ENCODE data around the gene FAM193A. TPM values are rescaled to one million over a fixed set of nuclear protein-coding genes. Genes with fewer than 3 reads are reported as not detected.
A peak's percentile ranks its signal among the peaks of the same experiment; 100 is the strongest.
"Not testable (repeated sequence)": the region's sequence is repeated elsewhere in the genome, so short reads cannot be mapped to it uniquely, and the experiment has no call there.

FAM193A gene
- total RNA-seq, 1 donor = 36.9 TPM

DNA sequence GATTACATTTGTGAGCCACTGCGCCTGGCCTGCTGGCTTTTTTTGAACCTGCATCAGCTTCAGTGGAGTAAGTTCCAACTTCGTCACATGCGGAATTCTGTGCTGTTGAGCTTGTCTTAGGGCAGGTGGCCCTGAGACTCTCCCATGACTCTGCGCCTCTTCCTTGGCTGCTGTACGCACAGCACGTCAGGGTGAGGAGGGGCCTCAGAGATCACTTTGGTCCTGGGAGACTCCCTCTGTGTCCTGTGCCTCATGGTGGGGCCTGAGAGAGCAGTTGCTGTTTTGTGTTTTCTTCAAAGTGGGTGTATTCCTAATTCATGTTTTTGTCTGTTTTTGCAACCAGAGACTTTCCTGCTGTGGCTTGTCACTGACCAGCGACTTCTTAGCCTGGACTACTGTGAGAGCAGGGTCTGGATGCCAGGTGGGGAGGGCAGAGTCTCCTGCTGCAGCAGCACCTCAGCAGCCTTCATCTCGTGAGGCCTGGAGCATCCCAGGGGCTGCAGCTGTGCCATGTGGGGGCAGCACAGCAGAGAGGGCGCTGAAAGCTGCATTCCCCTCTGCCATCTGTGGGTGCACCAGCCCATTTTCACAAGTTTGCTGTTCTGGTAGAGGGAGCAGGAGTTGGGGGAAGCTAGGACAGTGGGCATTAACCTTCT, 111.8 kb downstream of the FAM193A start:
- DNase-seq (ENCODE audit: low read depth in 2 of 3, low spot score in 2 of 3) = no peak

DNA sequence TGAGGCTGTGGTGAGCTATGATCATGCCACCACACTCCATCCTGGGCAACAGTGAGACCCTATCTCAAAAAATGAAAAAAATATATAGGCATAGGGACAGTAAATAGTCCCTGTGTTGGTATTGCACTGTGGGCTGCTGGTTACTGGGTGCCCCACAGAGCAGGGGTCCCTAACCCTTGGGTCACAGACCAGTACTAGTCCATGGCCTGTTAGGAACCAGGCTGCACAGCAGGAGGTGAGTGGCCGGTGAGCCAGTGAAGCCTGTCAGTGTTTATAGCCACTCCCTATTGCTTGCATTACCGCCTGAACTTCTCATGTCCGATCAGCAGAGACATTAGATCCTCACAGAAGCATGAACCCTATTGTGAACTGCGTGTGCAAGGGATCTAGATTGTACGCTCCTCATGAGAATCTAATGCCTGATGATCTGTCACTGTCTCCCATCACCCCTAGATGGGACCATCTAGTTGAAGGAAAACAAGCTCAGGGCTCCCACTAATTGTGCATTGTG, 113.2 kb downstream of the FAM193A start:
- no peak for DNase-seq (ENCODE audit: low read depth in 2 of 3, low spot score in 2 of 3)

DNA sequence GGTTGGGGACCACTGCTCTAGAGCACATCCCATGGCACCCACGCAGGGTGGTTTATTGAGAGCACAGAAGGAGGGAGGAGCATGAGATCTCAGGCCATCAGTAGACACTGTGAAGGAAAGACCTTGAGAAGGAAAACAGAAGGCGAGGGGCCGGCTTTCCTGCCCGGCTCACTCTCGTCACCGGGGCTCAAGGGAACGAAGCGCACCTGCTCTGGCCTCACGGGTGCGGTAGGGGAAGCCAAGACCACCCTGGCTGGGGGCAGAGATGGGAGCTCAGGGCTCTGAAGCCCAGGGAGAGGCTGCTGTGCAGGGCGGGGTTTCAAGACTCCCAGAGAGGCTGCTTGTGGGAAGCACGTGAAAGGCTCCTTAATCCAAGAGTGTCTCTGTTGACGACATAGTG, 113.8 kb downstream of the FAM193A start:
- no peak for DNase-seq (ENCODE audit: low read depth in 2 of 3, low spot score in 2 of 3)

DNA sequence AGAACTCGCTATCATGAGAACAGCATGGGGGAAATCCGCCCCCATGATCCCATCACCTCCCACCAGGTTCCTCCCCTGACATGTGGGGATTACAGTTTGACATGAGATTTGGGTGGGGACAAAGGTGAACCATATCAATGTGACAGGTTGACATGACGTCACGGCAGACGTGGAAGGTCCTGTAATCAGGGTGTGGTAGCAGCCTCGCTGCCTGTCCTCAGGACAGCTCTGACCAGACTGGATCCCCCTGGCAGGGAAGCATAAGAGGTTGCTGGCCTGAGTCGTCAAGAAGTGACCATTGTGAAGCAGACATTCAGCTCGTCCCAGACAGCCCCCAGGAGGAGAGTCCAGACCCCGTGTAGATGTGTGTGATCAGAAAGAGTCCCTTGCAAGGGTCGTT, 115.1 kb downstream of the FAM193A start:
- no peak for DNase-seq (ENCODE audit: low read depth in 2 of 3, low spot score in 2 of 3)

DNA sequence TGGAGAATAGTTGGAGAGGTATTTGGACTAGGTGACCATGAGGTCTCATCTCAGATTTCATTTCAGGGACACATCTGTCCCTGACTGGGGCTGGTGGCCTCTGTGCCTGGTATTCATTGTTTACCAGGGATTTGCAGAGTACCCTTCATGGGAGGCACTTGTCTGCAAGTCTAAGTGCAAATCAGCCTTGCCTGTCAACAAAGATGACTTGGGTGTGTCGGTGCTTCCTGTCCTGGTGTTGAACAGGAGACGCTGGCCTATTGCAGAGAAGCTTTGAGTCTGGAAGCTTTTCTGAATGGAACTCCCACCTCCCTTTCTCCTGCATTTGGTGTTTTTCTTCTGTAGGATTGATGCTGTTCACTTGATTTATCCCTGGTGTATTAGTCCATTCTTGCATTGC, 115.6 kb downstream of the FAM193A start:
- no peak for DNase-seq (ENCODE audit: low read depth in 2 of 3, low spot score in 2 of 3)

DNA sequence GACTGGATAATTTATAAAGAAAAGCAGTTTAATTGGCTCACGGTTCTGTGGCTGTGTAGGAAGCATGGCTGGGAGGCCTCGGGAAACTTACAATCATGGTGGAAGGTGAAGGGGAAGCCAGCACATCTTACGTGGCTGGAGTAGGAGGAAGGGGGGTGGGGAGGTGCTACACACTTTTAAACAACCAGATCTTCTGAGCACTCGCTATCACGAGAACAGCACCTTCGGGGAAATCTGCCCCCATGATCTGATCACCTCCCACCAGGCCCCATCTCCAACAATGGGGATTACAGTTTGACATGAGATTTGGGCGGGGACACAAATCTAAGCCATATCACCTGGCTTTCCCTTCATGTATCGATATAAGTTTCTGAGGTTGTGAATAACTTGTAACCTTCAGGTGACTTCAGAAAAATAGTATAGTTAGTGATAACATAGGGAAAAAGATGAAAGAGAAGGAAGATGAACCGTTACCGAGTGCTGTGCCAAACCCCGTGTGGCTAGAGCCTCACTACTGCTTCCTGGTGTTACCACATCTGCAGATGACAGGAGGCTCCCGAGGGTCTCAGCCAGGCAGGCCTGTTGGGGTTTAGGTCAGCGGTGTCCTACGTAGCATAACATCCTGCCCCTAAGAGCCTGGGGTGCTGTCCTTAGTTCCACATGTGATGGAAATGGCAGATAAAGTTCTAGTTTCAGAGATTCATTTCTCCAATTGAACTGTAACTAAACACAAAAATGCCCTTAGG, 116.1 kb downstream of the FAM193A start:
- DNase-seq (ENCODE audit: low read depth in 2 of 3, low spot score in 2 of 3) = peak in 2 of 3 donors; percentile 17 to 44

DNA sequence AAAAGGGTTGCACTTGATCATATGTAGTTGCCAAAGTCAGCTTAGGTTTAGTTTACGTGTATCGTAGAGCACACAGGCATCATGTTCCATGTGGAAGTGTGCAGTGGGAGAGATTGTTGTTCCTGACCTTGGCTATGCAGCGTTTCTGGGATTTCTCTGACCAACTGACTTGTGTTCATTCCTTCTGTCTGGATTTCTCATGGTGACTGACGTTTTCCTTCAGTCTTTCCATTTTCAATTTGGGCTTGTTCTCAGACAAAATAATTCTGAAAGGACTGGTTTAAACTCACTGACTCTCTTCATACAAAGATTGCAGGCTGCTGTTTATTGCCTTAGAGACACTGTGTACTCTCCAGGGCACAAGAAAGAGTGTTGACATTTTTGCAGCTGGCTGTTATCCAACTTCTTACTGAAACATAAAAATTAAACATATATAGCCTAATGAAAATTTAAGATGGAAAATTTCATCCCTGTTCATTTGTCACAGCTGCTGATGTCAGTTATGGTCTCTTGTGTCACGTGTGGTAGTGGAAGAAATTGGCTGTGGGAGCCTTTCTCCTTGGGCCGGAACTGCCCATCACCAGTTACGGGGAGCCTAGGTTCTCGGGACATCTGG, 124.3 kb downstream of the FAM193A start:
- DNase-seq (ENCODE audit: low read depth in 2 of 3, low spot score in 2 of 3) = no peak

DNA sequence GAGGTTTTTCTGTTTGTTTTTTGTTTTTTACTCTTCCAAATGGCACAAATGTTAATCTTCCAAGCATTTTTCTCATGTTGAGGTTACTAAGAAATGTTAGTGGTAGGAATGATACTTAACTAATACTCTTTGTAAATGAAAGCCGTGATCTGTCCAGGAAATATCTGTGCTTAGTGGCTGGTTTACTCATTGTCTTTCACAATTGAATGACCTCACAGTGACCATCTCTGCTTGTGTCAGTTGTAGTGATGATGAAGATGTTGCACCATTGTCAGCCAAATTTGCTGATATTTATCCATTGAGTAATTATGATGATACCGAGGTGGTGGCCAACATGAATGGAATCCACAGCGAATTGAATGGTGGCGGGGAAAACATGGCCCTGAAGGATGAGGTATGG, 126.2 kb downstream of the FAM193A start:
- DNase-seq (ENCODE audit: low read depth in 2 of 3, low spot score in 2 of 3) = no peak

DNA sequence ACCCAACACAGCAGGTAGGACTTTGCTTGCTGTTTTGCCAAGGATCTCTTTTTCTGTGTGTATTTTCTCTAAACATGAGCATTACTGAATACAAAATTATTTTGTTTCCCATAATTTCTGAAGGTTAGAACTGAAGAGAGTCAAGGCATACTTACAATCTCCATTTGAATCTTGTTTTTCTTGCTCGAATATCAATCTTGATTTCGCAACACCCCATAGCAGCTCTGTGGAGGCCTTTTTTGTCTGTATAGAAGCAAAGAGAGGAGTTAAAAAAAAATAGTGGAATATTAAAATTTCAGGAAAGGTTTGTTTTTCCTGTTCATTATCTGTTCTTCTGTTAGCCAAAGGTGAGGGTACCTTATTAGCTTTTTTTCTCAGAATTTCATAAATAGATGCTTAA, 126.8 kb downstream of the FAM193A start:
- no peak for DNase-seq (ENCODE audit: low read depth in 2 of 3, low spot score in 2 of 3)

DNA sequence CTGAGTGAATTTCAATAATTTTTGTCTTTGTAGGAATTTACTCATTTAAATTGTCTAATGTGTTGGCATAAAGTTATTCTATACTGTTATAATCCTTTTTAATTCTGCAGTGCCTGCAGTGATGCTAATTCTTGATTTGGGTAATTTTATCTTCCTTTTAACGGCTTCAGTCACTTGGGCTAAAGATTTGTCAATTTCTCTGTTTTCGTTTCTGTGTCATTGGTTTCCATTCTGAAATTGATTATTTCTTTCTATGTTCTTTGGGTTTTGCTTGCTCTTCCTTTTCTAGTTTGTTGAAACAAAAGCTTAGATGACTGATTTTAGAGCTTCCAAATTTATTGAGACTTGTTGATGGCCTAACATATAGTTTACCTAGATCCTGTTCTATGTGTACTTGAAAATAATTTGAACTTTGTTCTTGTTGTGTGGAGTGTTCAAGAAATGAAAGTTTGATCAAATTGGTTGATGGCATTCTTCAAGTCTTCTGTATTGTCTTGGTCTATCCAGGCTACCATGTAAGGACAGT, 130.3 kb downstream of the FAM193A start:
- no peak for DNase-seq (ENCODE audit: low read depth in 2 of 3, low spot score in 2 of 3)

DNA sequence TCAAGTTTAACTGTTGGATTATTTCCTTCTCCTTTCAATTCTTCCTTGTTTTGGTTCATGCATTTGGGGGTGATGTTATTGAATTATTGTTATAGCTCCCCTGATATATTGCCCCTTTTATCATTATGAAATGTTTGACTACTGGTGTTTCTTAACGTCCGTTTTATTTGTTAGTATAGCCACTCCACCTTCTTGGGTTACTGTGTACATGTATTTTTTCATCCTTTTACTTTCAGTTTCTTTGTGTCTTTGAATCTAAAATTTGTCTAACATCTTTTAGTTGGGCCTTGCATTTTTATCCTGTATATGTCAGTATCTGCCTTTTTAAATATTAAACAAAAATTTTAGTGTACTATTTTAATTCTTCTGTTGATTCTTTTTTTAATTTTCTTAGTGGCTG, 131.0 kb downstream of the FAM193A start:
- peak in 1 of 3 donors; percentile 9 for DNase-seq (ENCODE audit: low read depth in 2 of 3, low spot score in 2 of 3)

DNA sequence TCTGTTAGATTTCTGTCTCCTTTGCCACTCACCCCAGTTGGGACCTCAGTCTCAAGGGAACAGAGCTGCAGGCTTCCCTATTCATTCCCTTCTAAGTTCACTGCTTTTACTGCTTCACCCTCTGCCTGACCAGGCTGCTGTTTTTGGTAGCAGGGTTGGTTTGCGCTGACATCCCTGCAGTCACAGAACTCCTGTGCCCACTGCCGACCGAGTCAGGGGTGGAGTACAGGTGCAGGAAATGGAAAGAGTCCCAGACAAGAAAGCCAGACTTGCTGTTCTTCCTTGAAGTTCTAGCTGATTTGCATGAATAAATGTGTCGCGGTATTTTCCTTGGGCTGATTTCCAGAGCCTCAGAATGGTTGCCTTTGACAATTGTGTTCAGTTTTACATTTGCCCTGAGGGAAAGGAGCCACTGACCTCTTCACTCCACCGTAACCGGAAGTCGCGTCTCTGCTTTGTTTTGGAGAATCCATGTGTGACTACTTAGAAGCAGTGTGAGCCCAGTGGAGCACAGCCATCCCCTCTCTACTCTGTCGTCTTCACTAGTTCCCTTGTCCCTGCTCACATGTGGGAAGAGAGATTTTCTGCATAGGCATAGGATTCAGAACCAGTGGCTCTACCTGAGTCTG, 134.9 kb downstream of the FAM193A start:
- no peak for DNase-seq (ENCODE audit: low read depth in 2 of 3, low spot score in 2 of 3)

DNA sequence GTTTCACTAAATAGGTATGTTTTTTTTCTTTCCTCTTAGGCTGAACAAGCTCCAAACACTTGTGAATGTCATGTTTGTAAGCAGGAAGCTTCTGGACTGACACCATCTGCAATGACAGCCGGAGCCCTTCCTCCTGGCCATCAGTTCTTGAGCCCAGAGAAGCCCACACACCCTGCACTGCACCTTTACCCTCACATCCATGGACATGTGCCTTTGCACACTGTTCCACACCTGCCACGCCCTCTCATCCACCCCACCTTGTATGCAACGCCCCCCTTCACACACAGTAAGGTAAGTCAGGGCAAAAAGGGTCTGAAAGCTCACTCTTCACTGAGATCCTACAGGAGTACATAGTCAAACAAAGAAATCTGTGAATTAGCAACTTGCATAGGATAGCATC, 135.6 kb downstream of the FAM193A start:
- DNase-seq (ENCODE audit: low read depth in 2 of 3, low spot score in 2 of 3) = no peak

DNA sequence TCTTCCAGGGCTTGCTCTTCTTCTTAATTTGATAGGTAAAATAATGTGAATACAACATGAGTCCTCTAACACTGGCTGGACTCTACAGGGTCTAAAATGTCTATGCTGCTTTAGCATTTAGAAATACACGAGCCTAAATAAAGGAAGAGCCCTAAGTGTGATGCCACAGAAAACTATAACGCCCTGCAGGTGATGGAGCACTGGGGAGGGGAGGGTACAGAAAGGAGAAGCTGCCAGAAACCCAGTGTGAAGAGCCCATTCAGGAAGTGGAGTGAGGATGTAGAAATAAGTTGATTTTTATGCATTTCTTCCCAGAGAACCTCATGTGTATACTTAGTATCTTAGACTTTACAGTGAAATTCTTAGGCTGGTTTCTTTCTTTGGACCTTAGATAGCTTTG, 136.3 kb downstream of the FAM193A start:
- DNase-seq (ENCODE audit: low read depth in 2 of 3, low spot score in 2 of 3) = peak in 1 of 3 donors; percentile 13

DNA sequence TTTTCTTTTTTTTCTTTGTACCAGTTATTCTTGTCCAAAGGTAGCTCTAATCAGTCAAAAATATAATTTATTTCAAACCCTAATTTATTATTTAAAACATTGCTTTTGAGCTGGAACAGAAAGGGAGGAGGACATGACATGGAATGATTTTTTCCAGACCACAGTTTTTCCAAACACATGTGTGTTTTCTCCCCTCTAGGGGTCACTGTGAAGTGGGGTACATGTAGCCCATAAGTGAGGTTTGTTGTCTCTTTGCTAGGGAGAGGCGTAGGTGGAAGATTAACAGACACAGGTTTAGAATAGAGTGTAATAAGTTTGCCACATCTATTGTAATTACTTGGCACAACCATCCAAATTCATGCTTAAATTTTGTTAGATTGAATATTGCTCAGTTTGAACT, 136.7 kb downstream of the FAM193A start:
- DNase-seq (ENCODE audit: low read depth in 2 of 3, low spot score in 2 of 3) = no peak

DNA sequence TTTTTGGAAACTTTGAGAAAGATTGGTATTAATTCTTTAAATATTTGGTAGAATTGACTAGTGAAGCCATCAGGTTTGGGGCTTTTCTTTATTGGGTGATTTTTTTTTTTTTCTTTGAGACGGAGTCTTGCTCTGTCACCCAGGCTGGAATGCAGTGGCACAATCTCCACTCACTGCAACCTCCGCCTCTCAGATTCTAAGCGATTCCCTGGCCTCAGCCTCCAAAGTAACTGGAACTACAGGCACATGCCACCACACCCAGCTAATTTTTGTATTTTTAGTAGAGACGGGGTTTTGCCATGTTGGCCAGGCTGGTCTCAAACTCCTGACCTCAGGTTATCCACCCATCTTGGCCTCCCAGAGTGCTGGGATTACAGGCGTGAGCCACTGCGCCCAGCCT, 143.3 kb downstream of the FAM193A start:
- not testable (repeated sequence) for DNase-seq (ENCODE audit: low read depth in 2 of 3, low spot score in 2 of 3)

DNA sequence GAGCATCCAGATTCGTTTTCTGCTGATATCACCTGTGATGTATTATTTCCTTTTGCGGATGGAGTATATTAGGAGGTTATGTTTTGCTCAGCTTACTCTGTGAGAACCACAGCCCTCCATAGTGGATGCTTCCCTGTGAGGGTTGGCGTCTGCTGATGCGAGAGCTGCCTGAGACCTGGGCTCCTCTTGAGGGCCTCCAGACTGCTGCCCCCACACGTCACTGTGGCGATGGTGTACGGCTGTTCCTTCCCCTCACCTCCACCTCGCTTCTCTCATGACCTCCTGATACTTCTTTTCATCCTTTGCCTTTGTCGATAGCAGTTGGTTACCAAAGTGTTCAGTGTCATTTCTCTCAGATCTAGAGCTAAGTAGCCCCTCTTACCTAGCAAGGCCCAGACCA, 148.0 kb downstream of the FAM193A start:
- DNase-seq (ENCODE audit: low read depth in 2 of 3, low spot score in 2 of 3) = no peak

DNA sequence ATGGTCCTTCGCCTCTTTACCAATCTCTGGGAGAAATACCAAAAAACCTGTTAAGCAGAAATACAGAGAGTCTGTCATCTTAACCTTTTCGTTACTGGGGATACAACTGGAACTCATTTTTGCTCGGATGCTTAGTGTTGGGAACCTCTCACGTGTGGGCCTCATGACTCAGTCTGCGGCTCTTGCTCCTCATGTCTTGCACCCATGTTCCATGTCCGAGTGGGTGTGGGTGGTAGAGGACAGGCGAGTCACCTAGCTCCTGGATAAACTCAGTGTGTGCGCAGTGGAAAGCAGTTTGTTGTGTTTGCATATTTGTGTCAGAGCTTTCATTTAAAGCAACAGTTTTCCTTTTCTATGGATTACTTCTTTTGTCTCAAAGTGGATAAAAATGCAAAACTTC, 149.1 kb downstream of the FAM193A start:
- DNase-seq (ENCODE audit: low read depth in 2 of 3, low spot score in 2 of 3) = no peak

DNA sequence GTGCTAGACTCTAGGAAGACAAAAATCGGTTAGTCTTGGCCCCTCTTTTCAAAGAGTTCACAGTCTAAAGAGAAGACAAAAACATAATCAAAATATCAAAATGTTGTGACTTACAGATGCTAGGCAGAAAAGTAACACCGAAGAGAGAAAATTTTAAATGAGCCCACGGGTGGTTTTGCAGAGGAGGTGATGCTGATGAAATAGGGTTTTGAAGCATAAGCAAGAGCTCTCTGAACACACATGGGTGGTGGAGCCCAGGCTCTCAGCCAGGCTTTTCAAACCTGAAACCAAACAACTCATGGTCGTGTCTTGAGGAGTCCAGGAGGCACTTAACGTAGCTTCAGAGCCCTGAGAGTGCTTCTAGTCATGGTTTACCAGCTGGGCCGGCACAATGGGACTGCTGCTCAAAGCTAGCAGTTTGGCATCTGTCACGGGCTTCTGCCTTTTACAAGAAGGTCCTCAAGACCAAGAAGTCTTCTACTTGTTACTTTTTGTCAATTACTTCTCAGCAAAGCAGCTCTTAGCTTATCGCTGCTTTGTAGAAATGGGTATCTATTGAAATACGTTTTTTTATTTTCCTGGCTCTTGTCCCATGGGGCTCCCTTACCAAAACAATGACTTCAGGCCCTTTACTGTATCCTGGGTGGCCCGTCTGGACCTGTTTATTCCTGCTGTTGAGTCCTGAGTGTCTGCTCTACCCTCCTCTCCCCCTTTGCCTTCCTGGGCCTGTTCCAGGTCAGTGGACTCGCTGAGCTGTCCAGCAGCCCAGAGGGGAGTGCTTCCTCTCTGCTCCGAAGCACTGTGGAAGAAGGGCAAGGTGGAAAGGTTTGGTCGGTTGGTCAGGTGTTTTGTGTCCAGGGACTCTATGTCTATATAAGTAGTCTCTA, 150.2 kb downstream of the FAM193A start:
- DNase-seq (ENCODE audit: low read depth in 2 of 3, low spot score in 2 of 3) = no peak

DNA sequence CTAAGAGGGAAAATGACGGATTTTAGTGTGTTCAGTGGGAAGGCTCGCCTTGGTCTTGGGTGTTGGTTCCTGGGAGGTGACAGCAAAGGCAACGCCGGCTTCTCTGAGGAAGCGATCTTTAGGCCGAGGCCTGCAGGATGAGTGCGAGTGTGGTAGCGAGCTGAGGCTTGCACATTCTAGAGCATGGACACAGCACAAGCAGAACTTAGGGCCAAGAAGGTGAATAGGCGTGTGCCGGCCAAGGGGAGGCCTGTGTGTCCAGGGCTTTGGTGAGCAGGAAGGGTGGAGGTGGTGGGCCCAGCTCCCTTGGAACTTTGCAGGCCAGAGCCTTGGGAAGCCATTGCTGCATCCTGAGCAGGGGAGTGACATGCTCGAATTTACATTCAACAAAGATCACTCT, 151.8 kb downstream of the FAM193A start:
- DNase-seq (ENCODE audit: low read depth in 2 of 3, low spot score in 2 of 3) = no peak

Data from hematopoietic multipotent progenitor cell (in vitro differentiated cells).